22Rv1 (cell line): Measurements from ENCODE around the gene PRAC1.

Source experiments
- H3K27ac ChIP-seq: fragments of 450-650 bp; 2 replicates; pipeline ENCODE4 v1.5.1; 2017
- ZFX ChIP-seq: fragments of 450-650 bp; IDR thresholded peaks from 2 replicates; pipeline ENCODE4 v1.6.1; 2017; ENCODE audit warnings: antibody characterized with exemption, borderline replicate concordance
- TF ChIP-seq, protein P1 (sequence below): fragments of 450-650 bp; IDR thresholded peaks from 2 replicates; pipeline ENCODE4 v1.5.1; 2017; ENCODE audit warnings: mild to moderate bottlenecking

Gene PRAC1

DNA sequence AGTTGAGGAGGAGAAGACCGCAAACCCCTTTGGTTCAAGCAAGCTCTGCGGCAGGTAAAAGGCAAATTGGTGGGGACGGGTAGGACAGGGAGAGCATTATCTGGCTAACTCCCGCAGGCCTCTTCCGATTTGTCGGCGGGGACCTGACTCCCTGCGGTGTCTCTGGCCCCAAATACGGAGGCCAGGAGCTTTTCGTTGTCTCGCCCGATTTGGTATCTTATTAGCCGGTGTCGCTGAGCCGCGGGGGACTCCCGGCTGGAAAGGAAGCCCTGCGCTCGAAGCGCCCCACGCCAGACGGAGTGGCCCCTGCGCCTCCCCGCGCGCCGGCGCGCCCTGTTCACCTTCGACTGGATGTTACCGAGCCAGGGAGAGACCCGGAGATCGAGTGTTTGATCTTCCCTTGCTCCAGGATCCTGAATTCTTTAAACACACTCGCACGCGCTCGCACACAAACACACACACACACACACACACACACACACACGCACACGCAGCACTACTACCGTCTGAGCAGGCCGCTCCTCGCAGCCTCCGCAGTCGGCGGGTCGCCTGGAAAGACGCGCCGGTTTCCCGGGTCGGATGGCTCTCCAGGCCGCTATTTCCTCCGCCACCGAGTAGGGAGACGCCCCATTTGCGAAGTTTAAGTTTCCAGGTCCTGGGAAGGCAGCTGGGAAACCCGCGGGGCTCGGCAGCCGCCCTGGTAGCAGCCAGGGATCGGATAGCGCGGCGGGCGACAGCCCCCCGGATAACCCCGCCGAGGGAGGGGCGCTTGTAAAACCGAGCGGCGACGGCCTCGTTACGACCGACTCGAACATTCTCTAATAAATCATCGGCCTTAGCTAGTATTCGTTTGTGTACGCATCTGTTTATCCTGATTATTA, 3.3 kb downstream of the PRAC1 start:
- H3K27ac ChIP-seq, result peak overlapping the region; percentile 100
- TF ChIP-seq ZFX, result no peak
- TF ChIP-seq, protein P1, sequence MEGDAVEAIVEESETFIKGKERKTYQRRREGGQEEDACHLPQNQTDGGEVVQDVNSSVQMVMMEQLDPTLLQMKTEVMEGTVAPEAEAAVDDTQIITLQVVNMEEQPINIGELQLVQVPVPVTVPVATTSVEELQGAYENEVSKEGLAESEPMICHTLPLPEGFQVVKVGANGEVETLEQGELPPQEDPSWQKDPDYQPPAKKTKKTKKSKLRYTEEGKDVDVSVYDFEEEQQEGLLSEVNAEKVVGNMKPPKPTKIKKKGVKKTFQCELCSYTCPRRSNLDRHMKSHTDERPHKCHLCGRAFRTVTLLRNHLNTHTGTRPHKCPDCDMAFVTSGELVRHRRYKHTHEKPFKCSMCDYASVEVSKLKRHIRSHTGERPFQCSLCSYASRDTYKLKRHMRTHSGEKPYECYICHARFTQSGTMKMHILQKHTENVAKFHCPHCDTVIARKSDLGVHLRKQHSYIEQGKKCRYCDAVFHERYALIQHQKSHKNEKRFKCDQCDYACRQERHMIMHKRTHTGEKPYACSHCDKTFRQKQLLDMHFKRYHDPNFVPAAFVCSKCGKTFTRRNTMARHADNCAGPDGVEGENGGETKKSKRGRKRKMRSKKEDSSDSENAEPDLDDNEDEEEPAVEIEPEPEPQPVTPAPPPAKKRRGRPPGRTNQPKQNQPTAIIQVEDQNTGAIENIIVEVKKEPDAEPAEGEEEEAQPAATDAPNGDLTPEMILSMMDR, result no peak

DNA sequence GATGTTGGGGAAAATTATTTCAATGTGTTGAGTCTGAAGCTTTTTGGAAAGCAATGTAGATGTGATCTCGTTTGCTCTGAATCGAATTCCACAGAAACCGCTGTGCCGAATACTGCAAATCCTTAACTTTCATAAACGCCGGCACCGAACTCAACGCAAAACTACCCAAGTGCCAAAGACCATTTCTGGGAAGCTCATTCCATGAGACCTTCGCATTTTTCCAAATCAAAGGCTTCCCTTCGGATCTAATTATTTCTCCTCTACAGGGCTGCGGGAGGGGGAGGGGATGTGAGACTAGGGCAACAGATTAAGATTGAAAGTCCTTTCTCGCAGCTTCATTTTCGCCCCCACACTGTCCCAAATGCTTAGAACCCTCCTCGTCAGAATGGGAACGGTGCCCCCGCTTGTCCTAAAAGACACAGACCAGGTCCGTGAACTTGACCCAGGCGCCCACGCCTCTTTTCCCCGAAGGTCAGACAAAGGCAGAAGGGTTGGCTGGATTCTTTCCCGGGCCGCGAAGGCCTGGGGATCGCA, 4.0 kb downstream of the PRAC1 start:
- H3K27ac ChIP-seq, result peak overlapping the region; percentile 100
- TF ChIP-seq, protein P1, result no peak
- TF ChIP-seq ZFX, result no peak

DNA sequence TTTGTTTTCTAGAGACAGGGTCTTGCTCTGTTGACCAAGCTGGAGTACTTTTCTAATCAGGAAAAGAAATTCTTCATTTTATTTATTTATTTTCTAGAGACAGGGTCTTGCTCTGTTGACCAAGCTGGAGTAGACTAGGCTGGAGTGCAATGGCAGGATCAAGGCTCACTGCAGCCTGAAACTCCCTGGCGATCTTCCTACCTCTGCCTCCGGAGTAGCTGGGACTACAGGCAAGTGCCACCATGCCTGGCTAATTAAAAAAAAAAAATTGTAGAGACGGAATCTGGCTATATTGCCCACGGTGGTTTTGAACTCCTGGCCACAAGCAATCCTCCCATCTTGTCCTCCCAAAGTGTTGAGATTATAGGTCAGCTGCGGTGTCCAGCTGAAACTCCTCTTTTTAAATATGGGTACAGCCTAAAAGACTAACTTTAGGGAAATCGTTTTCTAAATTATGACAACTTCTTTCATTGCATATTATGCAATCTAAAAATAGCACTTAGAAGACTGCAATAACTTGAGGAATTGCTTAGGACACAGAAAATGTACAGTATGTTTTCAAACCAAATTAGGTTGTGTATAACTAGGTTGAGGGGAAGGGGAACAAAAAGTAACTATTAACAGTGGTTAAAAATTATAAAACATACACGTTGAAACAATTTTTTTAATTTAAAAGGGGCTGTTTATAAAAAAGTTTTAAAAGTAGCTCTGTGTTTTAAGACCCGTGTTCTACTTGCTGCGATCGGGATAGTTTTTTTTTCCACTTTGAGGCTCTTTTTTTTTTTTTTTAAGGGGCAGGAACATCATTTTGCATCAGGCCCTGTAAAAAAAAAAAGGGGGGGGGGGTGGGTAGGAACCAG, 4.7 kb downstream of the PRAC1 start:
- peak overlapping the region; percentile 100 for H3K27ac ChIP-seq
- TF ChIP-seq, protein P1, result no peak
- TF ChIP-seq ZFX, result no peak

DNA sequence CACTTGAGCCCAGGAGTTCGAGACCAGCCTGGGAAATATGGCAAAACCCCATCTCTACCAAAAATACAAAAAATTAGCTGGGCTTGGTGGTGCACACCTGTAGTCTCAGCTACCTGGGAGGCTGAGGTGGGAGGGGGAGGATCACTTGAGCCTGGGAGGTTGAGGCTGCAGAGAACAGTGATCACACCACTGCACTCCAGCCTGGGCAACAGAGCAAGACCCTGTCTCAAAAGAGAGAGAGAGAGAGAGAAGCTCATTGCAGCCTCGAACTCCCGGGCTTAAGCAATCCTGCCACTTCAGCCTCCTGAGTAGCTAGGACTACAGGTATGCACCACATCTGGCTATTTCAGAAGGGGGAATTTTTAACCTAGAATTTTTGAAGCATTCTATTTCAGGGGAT, 5.8 kb downstream of the PRAC1 start:
- H3K27ac ChIP-seq, result peak overlapping the region; percentile 100

DNA sequence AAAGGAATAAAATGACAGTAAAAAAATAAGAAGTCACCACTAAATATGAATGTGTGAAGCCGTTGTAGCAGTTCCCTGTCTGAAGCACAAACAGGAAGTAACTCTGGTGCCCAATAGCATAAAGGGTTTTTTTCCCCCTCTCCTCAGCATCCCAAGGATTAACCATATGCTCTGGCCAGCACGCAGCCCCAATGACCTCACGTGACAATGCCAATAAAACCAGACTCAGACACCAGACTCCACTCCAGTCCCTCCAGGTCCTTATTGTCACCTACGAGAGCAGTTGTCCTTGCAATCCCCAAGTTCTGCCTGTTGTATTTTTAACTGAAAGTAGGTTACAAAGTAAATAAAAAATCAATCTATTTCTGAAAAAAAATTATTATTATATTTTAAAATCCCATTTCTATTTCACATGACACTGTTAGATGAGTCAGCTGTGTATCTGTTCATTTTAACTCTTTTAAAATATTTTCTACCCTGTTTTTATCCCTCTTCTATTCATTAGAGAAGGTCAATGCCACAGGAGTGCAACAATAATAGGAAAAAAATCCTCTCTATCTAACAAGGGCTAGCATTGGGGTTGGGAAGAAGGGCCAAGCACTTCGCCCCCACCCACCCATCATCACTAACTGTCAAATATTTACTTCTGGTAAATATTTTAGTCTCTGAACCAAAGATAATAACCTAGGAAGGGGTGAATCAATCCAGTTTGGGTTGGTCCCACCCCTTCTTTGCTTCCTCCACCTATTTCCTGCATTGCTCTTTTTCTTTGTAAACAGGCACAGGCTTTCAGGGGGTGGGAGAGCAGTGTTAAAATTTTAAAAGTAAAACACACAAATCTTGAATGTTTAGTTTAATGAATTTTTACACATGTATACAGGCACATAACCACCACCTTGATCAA, 6.6 kb downstream of the PRAC1 start:
- H3K27ac ChIP-seq, result peak overlapping the region; percentile 100
- TF ChIP-seq, protein P1, result no peak
- no peak for TF ChIP-seq ZFX

DNA sequence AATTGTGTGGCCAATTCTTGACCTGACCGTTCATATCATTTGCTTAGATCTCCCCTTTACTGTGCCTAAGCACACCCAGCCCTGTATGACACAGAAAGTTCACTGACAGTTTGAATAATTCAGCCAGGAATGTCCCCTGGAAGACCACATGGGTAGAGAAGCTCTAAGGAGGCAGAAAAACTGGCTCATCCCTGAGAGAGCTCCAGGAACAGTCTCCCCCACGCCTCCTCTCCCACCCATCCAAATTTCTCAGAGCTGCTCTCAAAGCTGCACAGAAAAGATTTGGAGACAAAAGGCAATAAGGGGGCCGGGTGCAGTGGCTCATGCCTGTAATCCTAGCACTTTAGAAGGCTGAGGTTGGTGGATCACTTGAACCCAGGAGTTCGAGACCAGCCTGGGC, 11.2 kb downstream of the PRAC1 start:
- no peak for TF ChIP-seq ZFX
- TF ChIP-seq, protein P1, result no peak
- H3K27ac ChIP-seq, result no peak overlapping the region
